ENCODE data around the gene OR52D1.

GRCh38 chr11:5499671-5500070, 11.2 kb downstream of the OR52D1 start:
- TF ChIP-seq CTCF (IDR thresholded peaks at IDR 0.05; ENCODE audit: poor library complexity, severe bottlenecking), result no peak
- TF ChIP-seq EP300 (conservative IDR thresholded peaks at IDR 0.05; ENCODE audit: poor library complexity, severe bottlenecking), result no peak
- no peak for TF ChIP-seq POLR2AphosphoS5 (IDR thresholded peaks at IDR 0.05)
